Measurements from ENCODE around the gene C4orf50. TPM values are rescaled to one million over a fixed set of nuclear protein-coding genes. Genes with fewer than 3 reads are reported as not detected.

C4orf50 gene
- polyA plus RNA-seq, 1 donor from 2014 or later = 1.6 TPM

- no peaks in the 10 kb centered on the region for H3K9me3 ChIP-seq (ENCODE audit: low read length)
- peaks cover 24% of the 10 kb centered on the region for H3K27me3 ChIP-seq (ENCODE audit: insufficient read depth, low read depth, low read length)
- no peaks in the 10 kb centered on the region for H4K20me1 ChIP-seq (ENCODE audit: insufficient read depth)
- no peak overlapping the region for H2AFZ ChIP-seq (ENCODE audit: low read depth, low read length)
- no peak overlapping the region for H3K9ac ChIP-seq (ENCODE audit: low read length)
- no peaks in the 10 kb centered on the region for H3K36me3 ChIP-seq (ENCODE audit: insufficient read depth, low read length)
- H3K79me2 ChIP-seq (replicated peaks; ENCODE audit: insufficient read depth, low read length) = no peaks in the 10 kb centered on the region
- TF ChIP-seq CTCF (IDR thresholded peaks at IDR 0.05; ENCODE audit: poor library complexity, severe bottlenecking) = no peak
- TF ChIP-seq MXI1 (conservative IDR thresholded peaks at IDR 0.05; ENCODE audit: poor library complexity, severe bottlenecking) = no peak
- no peak for TF ChIP-seq TAF1 (IDR thresholded peaks at IDR 0.05; ENCODE audit: low read depth)
- no peak overlapping the region for H3K4me3 ChIP-seq (ENCODE audit: low read length)
- no peaks in the 10 kb centered on the region for H3K9me2 ChIP-seq (ENCODE audit: insufficient read depth, low read length)
- H3K4me2 ChIP-seq (ENCODE audit: low read length) = no peak overlapping the region
- no peak overlapping the region for H3K27ac ChIP-seq (ENCODE audit: low read length)
- H3F3A ChIP-seq (ENCODE audit: insufficient read depth, low read length, poor library complexity, severe bottlenecking) = no peaks in the 10 kb centered on the region
These were observed 8.8 kb downstream of the C4orf50 start for GRCh38 chr4:6009452-6009851.

- no peaks in the 10 kb centered on the region for H4K20me1 ChIP-seq (ENCODE audit: insufficient read depth)
- H3K9ac ChIP-seq (ENCODE audit: low read length) = no peak overlapping the region
- no peak overlapping the region for H2AFZ ChIP-seq (ENCODE audit: low read depth, low read length)
- peaks cover 24% of the 10 kb centered on the region for H3K27me3 ChIP-seq (ENCODE audit: insufficient read depth, low read depth, low read length)
- no peaks in the 10 kb centered on the region for H3K9me2 ChIP-seq (ENCODE audit: insufficient read depth, low read length)
- no peak overlapping the region for H3K4me2 ChIP-seq (ENCODE audit: low read length)
- H3K4me3 ChIP-seq (ENCODE audit: low read length) = no peak overlapping the region
- no peak overlapping the region for H3K27ac ChIP-seq (ENCODE audit: low read length)
- no peaks in the 10 kb centered on the region for H3K9me3 ChIP-seq (ENCODE audit: low read length)
- no peaks in the 10 kb centered on the region for H3K79me2 ChIP-seq (replicated peaks; ENCODE audit: insufficient read depth, low read length)
- H3K36me3 ChIP-seq (ENCODE audit: insufficient read depth, low read length) = no peaks in the 10 kb centered on the region
- TF ChIP-seq RAD21 (conservative IDR thresholded peaks at IDR 0.05) (no peak), EZH2 (IDR thresholded peaks at IDR 0.05; ENCODE audit: borderline replicate concordance, insufficient read depth, low read length, poor library complexity, severe bottlenecking) (no peak), MXI1 (conservative IDR thresholded peaks at IDR 0.05; ENCODE audit: poor library complexity, severe bottlenecking) (no peak), REST (IDR thresholded peaks at IDR 0.05; ENCODE audit: borderline replicate concordance) (no peak), CTCF (IDR thresholded peaks at IDR 0.05; ENCODE audit: poor library complexity, severe bottlenecking) (no peak), POLR2AphosphoS5 (IDR thresholded peaks at IDR 0.05) (no peak), SMC3 (conservative IDR thresholded peaks at IDR 0.05; ENCODE audit: poor library complexity) (no peak), EP300 (conservative IDR thresholded peaks at IDR 0.05; ENCODE audit: poor library complexity, severe bottlenecking) (no peak), TAF1 (IDR thresholded peaks at IDR 0.05; ENCODE audit: low read depth) (no peak)
- H3F3A ChIP-seq (ENCODE audit: insufficient read depth, low read length, poor library complexity, severe bottlenecking) = no peaks in the 10 kb centered on the region
These were observed 9.4 kb downstream of the C4orf50 start for GRCh38 chr4:6008766-6009385.
